GM23338 (cell line): ENCODE data around the gene IGSF21. TPM values are rescaled to one million over a fixed set of nuclear protein-coding genes. Genes with fewer than 3 reads are reported as not detected.

Experiments
- ATAC-seq: fragments of 200-7000 bp; cut with Tn5 transposase; 3 replicates; pipeline ENCODE4 v1.9.1; 2020
- DNase-seq: peaks from one replicate; pipeline ENCODE4 v3.0.0-alpha.2; 2015; ENCODE audit warnings: low spot score
- H2AFZ ChIP-seq: fragments of 200-600 bp; sonication (generic); 2 replicates; pipeline ENCODE4 v1.8.0; 2016; ENCODE audit warnings: antibody characterized with exemption, mild to moderate bottlenecking, moderate library complexity
- H3F3A ChIP-seq: fragments of 200-600 bp; sonication (generic); replicated peaks from 2 replicates; pipeline ENCODE4 v1.8.0; 2017; ENCODE audit warnings: antibody characterized with exemption, mixed run types, low read depth
- H3K27ac ChIP-seq: fragments of 200-600 bp; sonication (generic); 2 replicates; pipeline ENCODE4 v1.6.1; 2016; ENCODE audit warnings: low read depth
- H3K27me3 ChIP-seq: fragments of 200-600 bp; sonication (generic); 2 replicates; pipeline ENCODE4 v1.8.0; 2016; ENCODE audit warnings: mild to moderate bottlenecking, mixed run types, moderate library complexity; ENCODE audit not compliant: insufficient read depth
- H3K36me3 ChIP-seq: fragments of 200-600 bp; sonication (generic); 2 replicates; pipeline ENCODE4 v1.8.0; 2016; ENCODE audit warnings: mild to moderate bottlenecking; ENCODE audit not compliant: insufficient read depth
- H3K4me1 ChIP-seq: fragments of 200-600 bp; sonication (generic); 2 replicates; pipeline ENCODE4 v1.8.0; 2016; ENCODE audit warnings: mild to moderate bottlenecking, moderate library complexity; ENCODE audit not compliant: insufficient read depth
- H3K4me2 ChIP-seq: fragments of 200-600 bp; sonication (generic); 2 replicates; pipeline ENCODE4 v1.7.1; 2017; ENCODE audit warnings: mixed run types
- H3K4me3 ChIP-seq: fragments of 200-600 bp; sonication (generic); 2 replicates; pipeline ENCODE4 v1.6.1; 2016; ENCODE audit warnings: mixed run types
- H3K79me2 ChIP-seq: fragments of 200-600 bp; sonication (generic); replicated peaks from 2 replicates; pipeline ENCODE4 v1.8.0; 2017; ENCODE audit warnings: mild to moderate bottlenecking; ENCODE audit not compliant: insufficient read depth
- H3K9me2 ChIP-seq: fragments of 200-600 bp; sonication (generic); 2 replicates; pipeline ENCODE4 v1.8.0; 2017; ENCODE audit not compliant: insufficient read depth
- H4K20me1 ChIP-seq: fragments of 200-600 bp; sonication (generic); replicated peaks from 2 replicates; pipeline ENCODE4 v1.8.0; 2017; ENCODE audit warnings: mild to moderate bottlenecking; ENCODE audit not compliant: insufficient read depth
- H3K27ac Mint-ChIP-seq: 2 replicates; pipeline ENCODE4 v1.8.0; 2020; ENCODE audit warnings: inconsistent platforms, mild to moderate bottlenecking, moderate library complexity, mixed read lengths
- H3K27me3 Mint-ChIP-seq: 3 replicates; pipeline ENCODE4 v1.8.0; 2022; ENCODE audit warnings: low read depth, mild to moderate bottlenecking, moderate library complexity, mixed read lengths, inconsistent platforms; ENCODE audit not compliant: insufficient read depth, poor library complexity
- H3K36me3 Mint-ChIP-seq: 3 replicates; pipeline ENCODE4 v1.8.0; 2021; ENCODE audit warnings: low read depth, mild to moderate bottlenecking, inconsistent platforms, moderate library complexity, mixed read lengths
- H3K4me1 Mint-ChIP-seq: 3 replicates; pipeline ENCODE4 v1.8.0; 2020; ENCODE audit warnings: mild to moderate bottlenecking, inconsistent platforms, mixed read lengths
- H3K4me3 Mint-ChIP-seq: 3 replicates; pipeline ENCODE4 v1.8.0; 2021; ENCODE audit warnings: moderate library complexity, mild to moderate bottlenecking, inconsistent platforms, mixed read lengths
- H3K9me3 Mint-ChIP-seq: 3 replicates; pipeline ENCODE4 v1.8.0; 2020; ENCODE audit warnings: moderate library complexity, mild to moderate bottlenecking, inconsistent platforms, mixed read lengths
- CREB1 ChIP-seq: fragments of 250-450 bp; sonication (Bioruptor Pico); IDR thresholded peaks from 2 replicates; pipeline ENCODE4 v1.5.0; 2020; ENCODE audit warnings: low read depth, mild to moderate bottlenecking, moderate library complexity
- EZH2 ChIP-seq: fragments of 200-600 bp; sonication (generic); IDR thresholded peaks from one replicate; pipeline ENCODE4 v1.8.0; 2017; ENCODE audit warnings: antibody characterized with exemption, mild to moderate bottlenecking, low read depth; ENCODE audit not compliant: unreplicated experiment
- EZH2phosphoT487 ChIP-seq: fragments of 200-600 bp; sonication (generic); IDR thresholded peaks from one replicate; pipeline ENCODE4 v1.8.1; 2018; ENCODE audit warnings: antibody characterized with exemption; ENCODE audit not compliant: unreplicated experiment
- JUNB ChIP-seq: IDR thresholded peaks from one replicate; pipeline ENCODE4 v1.6.1; 2016; ENCODE audit warnings: antibody characterized with exemption; ENCODE audit not compliant: unreplicated experiment
- NANOG ChIP-seq: IDR thresholded peaks from 2 replicates; pipeline ENCODE4 v1.6.1; 2016; ENCODE audit warnings: antibody characterized with exemption, borderline replicate concordance
- POLR2AphosphoS5 ChIP-seq: IDR thresholded peaks from 2 replicates; pipeline ENCODE4 v1.6.1; 2016; ENCODE audit warnings: antibody characterized with exemption, low read depth
- STAT1 ChIP-seq: IDR thresholded peaks from one replicate; pipeline ENCODE4 v1.6.1; 2016; ENCODE audit warnings: antibody characterized with exemption; ENCODE audit not compliant: unreplicated experiment
- ZNF114 ChIP-seq: fragments of 250-450 bp; sonication (Bioruptor Pico); IDR thresholded peaks from 2 replicates; pipeline ENCODE4 v1.5.0; 2020; ENCODE audit warnings: mild to moderate bottlenecking, moderate library complexity
- ZNF331 ChIP-seq: fragments of 250-450 bp; sonication (Bioruptor Pico); IDR thresholded peaks from 2 replicates; pipeline ENCODE4 v1.5.0; 2020; ENCODE audit warnings: low read depth, mild to moderate bottlenecking, moderate library complexity
- polyA plus RNA-seq: library from polyadenylated mRNA; unstranded; fragments of >200 nt; fragmentation: Nextera tagmentation; extraction: Ambion mirVana; gene quantifications from 2 replicates; pipeline ENCODE4 v1.2.1, GENCODE V29; 2016
- total RNA-seq: library from RNA; depleted of rRNA; stranded (reverse); fragments of >200 nt; shearing (Covaris generic); gene quantifications from 2 replicates; pipeline ENCODE4 v1.2.3, GENCODE V29; 2014
- TF ChIP-seq, protein P1 (sequence below), 2 experiments: fragments of 200-600 bp in 1 of 2; sonication (generic) in 1 of 2; conservative IDR thresholded peaks; 2 replicates each; pipeline versions ENCODE4 v1.5.1 to v1.6.1; 2016 to 2017; ENCODE audit warnings: antibody characterized with exemption in 2 of 2, low read depth in 2 of 2, mild to moderate bottlenecking in 2 of 2, moderate library complexity in 1 of 2
- TF ChIP-seq, protein P2 (sequence below): IDR thresholded peaks from 2 replicates; pipeline ENCODE4 v1.6.1; 2016; ENCODE audit warnings: antibody characterized with exemption
- TF ChIP-seq, protein P3 (sequence below): IDR thresholded peaks from one replicate; pipeline ENCODE4 v1.6.1; 2018; ENCODE audit warnings: antibody characterized with exemption; ENCODE audit not compliant: unreplicated experiment
- TF ChIP-seq, protein P4 (sequence below): fragments of 250-450 bp; sonication (Bioruptor Pico); IDR thresholded peaks from 2 replicates; pipeline ENCODE4 v1.5.0; 2020; ENCODE audit warnings: mild to moderate bottlenecking, moderate library complexity

Gene IGSF21
- total and polyA plus RNA-seq, 2 experiments from 2014 or later = 15.6 to 15.7 TPM

DNA sequence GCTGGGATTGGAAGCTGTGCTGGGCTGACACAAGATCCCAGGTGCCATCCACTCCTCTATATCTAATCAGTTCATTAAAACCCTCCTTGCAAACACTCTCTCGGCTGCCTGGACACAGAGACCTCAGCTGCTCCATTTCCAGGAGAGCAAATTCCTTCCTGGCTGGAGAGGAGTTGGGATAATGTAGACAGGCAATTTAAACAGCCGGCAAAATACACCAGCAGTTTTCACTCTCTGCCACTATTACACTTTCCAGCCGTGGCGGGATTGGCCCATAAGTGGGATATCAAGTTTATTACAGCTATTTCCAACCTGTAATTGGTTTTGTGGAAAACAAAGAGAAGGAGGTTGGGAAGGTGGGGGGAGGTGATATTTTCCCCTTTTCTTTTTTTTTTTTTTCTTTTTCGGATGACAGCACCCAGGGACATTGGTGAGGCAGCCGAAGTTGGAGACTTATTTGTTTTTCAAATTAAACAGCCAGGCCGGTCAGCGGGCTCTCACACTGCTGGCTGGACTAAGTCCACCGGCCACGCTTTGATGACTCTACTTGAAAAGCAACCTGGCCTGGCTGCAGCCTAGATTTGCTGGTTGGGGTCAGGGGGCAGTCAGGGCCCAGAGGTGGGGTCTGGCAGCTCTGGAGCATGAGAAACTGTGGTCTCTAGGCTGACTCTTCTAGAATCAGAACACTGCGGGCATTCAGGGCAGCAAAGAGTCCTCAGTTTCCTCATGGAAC, 177.4 kb downstream of the IGSF21 start:
- H3K27me3 Mint-ChIP-seq = peaks cover 21% of the 10 kb centered on the region
- no peak for ATAC-seq

More for the DNA sequence above, 177.4 kb downstream of the IGSF21 start:
- H3K36me3 ChIP-seq = no peaks in the 10 kb centered on the region
- Mint-ChIP-seq H3K36me3 (no peaks in the 10 kb centered on the region), H3K4me3 (no peak overlapping the region), H3K4me1 (peaks cover 71% of the 10 kb centered on the region), H3K27ac (no peak overlapping the region), H3K9me3 (no peaks in the 10 kb centered on the region)
- no peaks in the 10 kb centered on the region for H3K79me2 ChIP-seq
- H4K20me1 ChIP-seq = no peaks in the 10 kb centered on the region
- H3K27me3 ChIP-seq = no peaks in the 10 kb centered on the region
- H3K4me2 ChIP-seq = no peak overlapping the region
- peak overlapping the region; percentile 21; the same call in 1 of the 2 replicates for H3K27ac ChIP-seq
- no peak overlapping the region for H3K4me3 ChIP-seq
- TF ChIP-seq, protein P1, sequence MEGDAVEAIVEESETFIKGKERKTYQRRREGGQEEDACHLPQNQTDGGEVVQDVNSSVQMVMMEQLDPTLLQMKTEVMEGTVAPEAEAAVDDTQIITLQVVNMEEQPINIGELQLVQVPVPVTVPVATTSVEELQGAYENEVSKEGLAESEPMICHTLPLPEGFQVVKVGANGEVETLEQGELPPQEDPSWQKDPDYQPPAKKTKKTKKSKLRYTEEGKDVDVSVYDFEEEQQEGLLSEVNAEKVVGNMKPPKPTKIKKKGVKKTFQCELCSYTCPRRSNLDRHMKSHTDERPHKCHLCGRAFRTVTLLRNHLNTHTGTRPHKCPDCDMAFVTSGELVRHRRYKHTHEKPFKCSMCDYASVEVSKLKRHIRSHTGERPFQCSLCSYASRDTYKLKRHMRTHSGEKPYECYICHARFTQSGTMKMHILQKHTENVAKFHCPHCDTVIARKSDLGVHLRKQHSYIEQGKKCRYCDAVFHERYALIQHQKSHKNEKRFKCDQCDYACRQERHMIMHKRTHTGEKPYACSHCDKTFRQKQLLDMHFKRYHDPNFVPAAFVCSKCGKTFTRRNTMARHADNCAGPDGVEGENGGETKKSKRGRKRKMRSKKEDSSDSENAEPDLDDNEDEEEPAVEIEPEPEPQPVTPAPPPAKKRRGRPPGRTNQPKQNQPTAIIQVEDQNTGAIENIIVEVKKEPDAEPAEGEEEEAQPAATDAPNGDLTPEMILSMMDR (conservative IDR thresholded peaks at IDR 0.05; ENCODE audit: low read depth in 2 of 2) = no peak
- no peak for TF ChIP-seq ZNF331 (CRISPR knock-in tag)
- TF ChIP-seq EZH2 = no peak
- TF ChIP-seq, protein P2, sequence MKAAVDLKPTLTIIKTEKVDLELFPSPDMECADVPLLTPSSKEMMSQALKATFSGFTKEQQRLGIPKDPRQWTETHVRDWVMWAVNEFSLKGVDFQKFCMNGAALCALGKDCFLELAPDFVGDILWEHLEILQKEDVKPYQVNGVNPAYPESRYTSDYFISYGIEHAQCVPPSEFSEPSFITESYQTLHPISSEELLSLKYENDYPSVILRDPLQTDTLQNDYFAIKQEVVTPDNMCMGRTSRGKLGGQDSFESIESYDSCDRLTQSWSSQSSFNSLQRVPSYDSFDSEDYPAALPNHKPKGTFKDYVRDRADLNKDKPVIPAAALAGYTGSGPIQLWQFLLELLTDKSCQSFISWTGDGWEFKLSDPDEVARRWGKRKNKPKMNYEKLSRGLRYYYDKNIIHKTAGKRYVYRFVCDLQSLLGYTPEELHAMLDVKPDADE = no peak
- TF ChIP-seq STAT1 = no peak
- TF ChIP-seq, protein P3, sequence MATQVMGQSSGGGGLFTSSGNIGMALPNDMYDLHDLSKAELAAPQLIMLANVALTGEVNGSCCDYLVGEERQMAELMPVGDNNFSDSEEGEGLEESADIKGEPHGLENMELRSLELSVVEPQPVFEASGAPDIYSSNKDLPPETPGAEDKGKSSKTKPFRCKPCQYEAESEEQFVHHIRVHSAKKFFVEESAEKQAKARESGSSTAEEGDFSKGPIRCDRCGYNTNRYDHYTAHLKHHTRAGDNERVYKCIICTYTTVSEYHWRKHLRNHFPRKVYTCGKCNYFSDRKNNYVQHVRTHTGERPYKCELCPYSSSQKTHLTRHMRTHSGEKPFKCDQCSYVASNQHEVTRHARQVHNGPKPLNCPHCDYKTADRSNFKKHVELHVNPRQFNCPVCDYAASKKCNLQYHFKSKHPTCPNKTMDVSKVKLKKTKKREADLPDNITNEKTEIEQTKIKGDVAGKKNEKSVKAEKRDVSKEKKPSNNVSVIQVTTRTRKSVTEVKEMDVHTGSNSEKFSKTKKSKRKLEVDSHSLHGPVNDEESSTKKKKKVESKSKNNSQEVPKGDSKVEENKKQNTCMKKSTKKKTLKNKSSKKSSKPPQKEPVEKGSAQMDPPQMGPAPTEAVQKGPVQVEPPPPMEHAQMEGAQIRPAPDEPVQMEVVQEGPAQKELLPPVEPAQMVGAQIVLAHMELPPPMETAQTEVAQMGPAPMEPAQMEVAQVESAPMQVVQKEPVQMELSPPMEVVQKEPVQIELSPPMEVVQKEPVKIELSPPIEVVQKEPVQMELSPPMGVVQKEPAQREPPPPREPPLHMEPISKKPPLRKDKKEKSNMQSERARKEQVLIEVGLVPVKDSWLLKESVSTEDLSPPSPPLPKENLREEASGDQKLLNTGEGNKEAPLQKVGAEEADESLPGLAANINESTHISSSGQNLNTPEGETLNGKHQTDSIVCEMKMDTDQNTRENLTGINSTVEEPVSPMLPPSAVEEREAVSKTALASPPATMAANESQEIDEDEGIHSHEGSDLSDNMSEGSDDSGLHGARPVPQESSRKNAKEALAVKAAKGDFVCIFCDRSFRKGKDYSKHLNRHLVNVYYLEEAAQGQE = no peak
- TF ChIP-seq POLR2AphosphoS5 = no peak
- no peak for TF ChIP-seq ZNF114 (CRISPR knock-in tag)
- TF ChIP-seq EZH2phosphoT487 = no peak
- no peak for TF ChIP-seq CREB1
- no peak for TF ChIP-seq NANOG
- no peak for TF ChIP-seq JUNB
- TF ChIP-seq, protein P4, sequence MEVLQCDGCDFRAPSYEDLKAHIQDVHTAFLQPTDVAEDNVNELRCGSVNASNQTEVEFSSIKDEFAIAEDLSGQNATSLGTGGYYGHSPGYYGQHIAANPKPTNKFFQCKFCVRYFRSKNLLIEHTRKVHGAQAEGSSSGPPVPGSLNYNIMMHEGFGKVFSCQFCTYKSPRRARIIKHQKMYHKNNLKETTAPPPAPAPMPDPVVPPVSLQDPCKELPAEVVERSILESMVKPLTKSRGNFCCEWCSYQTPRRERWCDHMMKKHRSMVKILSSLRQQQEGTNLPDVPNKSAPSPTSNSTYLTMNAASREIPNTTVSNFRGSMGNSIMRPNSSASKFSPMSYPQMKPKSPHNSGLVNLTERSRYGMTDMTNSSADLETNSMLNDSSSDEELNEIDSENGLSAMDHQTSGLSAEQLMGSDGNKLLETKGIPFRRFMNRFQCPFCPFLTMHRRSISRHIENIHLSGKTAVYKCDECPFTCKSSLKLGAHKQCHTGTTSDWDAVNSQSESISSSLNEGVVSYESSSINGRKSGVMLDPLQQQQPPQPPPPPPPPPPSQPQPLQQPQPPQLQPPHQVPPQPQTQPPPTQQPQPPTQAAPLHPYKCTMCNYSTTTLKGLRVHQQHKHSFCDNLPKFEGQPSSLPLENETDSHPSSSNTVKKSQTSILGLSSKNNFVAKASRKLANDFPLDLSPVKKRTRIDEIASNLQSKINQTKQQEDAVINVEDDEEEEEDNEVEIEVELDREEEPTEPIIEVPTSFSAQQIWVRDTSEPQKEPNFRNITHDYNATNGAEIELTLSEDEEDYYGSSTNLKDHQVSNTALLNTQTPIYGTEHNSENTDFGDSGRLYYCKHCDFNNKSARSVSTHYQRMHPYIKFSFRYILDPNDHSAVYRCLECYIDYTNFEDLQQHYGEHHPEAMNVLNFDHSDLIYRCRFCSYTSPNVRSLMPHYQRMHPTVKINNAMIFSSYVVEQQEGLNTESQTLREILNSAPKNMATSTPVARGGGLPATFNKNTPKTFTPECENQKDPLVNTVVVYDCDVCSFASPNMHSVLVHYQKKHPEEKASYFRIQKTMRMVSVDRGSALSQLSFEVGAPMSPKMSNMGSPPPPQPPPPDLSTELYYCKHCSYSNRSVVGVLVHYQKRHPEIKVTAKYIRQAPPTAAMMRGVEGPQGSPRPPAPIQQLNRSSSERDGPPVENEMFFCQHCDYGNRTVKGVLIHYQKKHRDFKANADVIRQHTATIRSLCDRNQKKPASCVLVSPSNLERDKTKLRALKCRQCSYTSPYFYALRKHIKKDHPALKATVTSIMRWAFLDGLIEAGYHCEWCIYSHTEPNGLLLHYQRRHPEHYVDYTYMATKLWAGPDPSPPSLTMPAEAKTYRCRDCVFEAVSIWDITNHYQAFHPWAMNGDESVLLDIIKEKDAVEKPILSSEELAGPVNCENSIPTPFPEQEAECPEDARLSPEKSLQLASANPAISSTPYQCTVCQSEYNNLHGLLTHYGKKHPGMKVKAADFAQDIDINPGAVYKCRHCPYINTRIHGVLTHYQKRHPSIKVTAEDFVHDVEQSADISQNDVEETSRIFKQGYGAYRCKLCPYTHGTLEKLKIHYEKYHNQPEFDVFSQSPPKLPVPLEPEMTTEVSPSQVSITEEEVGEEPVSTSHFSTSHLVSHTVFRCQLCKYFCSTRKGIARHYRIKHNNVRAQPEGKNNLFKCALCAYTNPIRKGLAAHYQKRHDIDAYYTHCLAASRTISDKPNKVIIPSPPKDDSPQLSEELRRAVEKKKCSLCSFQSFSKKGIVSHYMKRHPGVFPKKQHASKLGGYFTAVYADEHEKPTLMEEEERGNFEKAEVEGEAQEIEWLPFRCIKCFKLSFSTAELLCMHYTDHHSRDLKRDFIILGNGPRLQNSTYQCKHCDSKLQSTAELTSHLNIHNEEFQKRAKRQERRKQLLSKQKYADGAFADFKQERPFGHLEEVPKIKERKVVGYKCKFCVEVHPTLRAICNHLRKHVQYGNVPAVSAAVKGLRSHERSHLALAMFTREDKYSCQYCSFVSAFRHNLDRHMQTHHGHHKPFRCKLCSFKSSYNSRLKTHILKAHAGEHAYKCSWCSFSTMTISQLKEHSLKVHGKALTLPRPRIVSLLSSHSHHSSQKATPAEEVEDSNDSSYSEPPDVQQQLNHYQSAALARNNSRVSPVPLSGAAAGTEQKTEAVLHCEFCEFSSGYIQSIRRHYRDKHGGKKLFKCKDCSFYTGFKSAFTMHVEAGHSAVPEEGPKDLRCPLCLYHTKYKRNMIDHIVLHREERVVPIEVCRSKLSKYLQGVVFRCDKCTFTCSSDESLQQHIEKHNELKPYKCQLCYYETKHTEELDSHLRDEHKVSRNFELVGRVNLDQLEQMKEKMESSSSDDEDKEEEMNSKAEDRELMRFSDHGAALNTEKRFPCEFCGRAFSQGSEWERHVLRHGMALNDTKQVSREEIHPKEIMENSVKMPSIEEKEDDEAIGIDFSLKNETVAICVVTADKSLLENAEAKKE (CRISPR knock-in tag) = no peak
- H3F3A ChIP-seq = peaks cover 5% of the 10 kb centered on the region; the same call in 1 of the 2 replicates
- peaks cover 48% of the 10 kb centered on the region for H3K4me1 ChIP-seq
- H3K9me2 ChIP-seq = no peaks in the 10 kb centered on the region
- no peak overlapping the region for H2AFZ ChIP-seq
- DNase-seq = no peak
